GM12878 (cell line): ENCODE results near the gene ZBTB32.
"Not testable (repeated sequence)": the region's sequence is repeated elsewhere in the genome, so short reads cannot be mapped to it uniquely, and the experiment has no call there.

Source experiments
- EP300 ChIP-seq, 2 experiments: fragments of 150-350 bp in 1 of 2; IDR thresholded peaks; 2 replicates each; pipeline ENCODE4 v1.6.1; 2011 to 2012; ENCODE audit warnings: low read depth in 2 of 2, low read length in 2 of 2, borderline replicate concordance in 1 of 2, improper control_type of control experiment in 1 of 2, inconsistent platforms in 1 of 2; ENCODE audit not compliant: control insufficient read depth in 1 of 2
- TF ChIP-seq, protein P1 (sequence below), 3 experiments: IDR thresholded peaks in 2 of 3; conservative IDR thresholded peaks in 1 of 3; 2 replicates each; pipeline ENCODE4 v1.5.1; 2011; ENCODE audit warnings: low read depth in 3 of 3, low read length in 3 of 3, mild to moderate bottlenecking in 3 of 3, control low read depth in 2 of 3, moderate library complexity in 2 of 3, inconsistent platforms in 1 of 3, mixed read lengths in 1 of 3; ENCODE audit not compliant: control insufficient read depth in 2 of 3, insufficient read depth in 1 of 3; ENCODE audit errors: extremely low read depth in 1 of 3

DNA sequence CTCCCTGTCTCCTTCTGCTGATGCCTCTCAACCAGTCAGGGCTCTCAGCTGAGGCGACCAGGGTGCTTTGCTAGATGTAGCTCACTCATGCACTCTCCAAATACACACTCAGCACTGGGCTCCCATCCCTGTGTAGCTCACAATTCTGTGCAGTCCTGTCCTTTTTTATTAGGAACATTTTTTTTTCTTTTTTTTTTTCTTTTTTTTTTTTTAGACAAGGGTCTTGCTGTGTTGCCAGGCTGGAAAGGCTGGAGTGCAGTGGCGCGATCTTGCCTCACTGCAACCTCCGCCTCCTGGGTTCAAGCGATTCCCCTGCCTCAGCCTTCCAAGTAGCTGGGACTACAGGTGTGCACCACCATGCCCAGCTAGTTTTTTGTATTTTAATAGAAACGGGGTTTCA lies 49.5 kb upstream of the ZBTB32 start:
- TF ChIP-seq, protein P1, sequence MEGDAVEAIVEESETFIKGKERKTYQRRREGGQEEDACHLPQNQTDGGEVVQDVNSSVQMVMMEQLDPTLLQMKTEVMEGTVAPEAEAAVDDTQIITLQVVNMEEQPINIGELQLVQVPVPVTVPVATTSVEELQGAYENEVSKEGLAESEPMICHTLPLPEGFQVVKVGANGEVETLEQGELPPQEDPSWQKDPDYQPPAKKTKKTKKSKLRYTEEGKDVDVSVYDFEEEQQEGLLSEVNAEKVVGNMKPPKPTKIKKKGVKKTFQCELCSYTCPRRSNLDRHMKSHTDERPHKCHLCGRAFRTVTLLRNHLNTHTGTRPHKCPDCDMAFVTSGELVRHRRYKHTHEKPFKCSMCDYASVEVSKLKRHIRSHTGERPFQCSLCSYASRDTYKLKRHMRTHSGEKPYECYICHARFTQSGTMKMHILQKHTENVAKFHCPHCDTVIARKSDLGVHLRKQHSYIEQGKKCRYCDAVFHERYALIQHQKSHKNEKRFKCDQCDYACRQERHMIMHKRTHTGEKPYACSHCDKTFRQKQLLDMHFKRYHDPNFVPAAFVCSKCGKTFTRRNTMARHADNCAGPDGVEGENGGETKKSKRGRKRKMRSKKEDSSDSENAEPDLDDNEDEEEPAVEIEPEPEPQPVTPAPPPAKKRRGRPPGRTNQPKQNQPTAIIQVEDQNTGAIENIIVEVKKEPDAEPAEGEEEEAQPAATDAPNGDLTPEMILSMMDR (IDR thresholded peaks at IDR 0.05 in 2 of 3, conservative IDR thresholded peaks at IDR 0.05 in 1 of 3; ENCODE audit: control insufficient read depth in 2 of 3, extremely low read depth in 1 of 3, insufficient read depth in 1 of 3, low read depth in 3 of 3, low read length in 3 of 3) = not testable (repeated sequence)
- TF ChIP-seq EP300 (IDR thresholded peaks at IDR 0.05; ENCODE audit: borderline replicate concordance in 1 of 2, control insufficient read depth in 1 of 2, low read depth in 2 of 2, low read length in 2 of 2) = not testable (repeated sequence)
